GM19035 (cell line): ENCODE results near the gene CARMIL1.
"Not testable (repeated sequence)": the region's sequence is repeated elsewhere in the genome, so short reads cannot be mapped to it uniquely, and the experiment has no call there.

Experiments used
- ATAC-seq: cut with Tn5 transposase; IDR thresholded peaks from one replicate; pipeline ENCODE4 v1.9.1; 2021; ENCODE audit not compliant: unreplicated experiment

Gene CARMIL1

DNA sequence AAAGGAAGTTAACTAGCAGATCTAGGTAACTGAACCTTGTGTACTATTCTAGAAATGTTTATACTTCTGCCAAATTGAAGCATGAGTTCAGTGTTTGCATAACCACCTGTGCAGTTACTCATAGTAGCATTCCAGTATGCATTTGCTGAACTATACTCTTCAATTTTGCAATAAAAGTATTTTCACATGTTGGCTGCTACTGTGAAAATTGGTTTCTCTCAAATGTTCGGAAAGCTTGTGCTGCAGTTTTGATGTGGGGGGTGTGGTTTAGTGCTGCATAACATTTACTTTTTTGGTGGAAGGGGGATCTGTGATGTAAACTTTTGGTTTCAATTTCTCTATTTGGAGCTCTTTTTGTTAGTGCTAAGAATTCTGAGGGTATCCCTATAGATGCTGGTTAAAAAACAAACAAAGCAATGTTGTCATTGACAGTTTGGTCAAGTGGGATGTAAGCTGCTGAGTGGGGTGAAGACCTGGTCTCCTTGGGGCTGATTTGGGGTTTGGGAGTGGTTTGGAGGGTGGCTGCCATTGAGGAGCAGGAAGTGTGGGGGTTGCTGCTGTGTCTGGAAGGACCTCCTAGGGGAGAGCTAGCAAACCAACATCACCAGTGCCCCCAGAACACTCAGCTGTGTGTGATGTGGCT, 87.8 kb downstream of the CARMIL1 start:
- ATAC-seq: no peak

- no peak for ATAC-seq
Measured at GRCh38 chr6:25369036-25369432, 89.9 kb downstream of the CARMIL1 start.

DNA sequence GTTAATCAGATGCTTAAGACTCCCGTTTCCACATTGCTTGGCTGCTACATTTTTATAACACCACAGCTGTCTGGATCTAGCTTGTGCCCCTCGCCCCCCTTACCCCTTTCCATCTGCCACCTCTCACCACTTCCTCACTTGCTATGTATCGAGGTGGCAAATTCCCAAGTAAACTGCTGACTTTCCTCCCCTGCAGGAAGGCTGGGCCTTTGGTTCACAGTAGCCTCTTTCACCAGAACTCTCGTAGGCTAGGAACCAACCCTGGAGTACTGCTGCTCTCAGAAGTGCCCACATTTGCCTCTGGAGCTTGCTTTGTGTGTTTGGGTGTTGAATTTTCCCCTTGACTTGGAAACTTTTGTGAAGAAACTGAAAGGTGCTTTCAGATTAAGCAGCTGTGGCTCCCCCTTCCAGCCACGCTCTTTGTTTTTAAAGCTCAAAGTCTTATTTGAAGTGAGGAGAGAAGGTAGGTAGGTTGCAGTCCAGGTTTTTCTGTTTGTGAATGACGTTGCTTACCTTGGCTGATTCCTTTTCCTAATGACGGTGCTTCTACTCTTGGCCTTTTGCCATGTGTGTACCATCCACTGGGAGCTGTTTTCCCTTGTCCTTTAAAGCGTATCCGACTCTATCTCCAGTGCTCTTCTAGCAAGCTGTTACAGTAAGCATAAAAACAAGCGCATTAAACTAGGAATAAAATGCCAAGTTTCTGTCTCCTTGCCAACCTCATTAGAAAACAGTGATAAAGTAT, 90.4 kb downstream of the CARMIL1 start:
- ATAC-seq: no peak

DNA sequence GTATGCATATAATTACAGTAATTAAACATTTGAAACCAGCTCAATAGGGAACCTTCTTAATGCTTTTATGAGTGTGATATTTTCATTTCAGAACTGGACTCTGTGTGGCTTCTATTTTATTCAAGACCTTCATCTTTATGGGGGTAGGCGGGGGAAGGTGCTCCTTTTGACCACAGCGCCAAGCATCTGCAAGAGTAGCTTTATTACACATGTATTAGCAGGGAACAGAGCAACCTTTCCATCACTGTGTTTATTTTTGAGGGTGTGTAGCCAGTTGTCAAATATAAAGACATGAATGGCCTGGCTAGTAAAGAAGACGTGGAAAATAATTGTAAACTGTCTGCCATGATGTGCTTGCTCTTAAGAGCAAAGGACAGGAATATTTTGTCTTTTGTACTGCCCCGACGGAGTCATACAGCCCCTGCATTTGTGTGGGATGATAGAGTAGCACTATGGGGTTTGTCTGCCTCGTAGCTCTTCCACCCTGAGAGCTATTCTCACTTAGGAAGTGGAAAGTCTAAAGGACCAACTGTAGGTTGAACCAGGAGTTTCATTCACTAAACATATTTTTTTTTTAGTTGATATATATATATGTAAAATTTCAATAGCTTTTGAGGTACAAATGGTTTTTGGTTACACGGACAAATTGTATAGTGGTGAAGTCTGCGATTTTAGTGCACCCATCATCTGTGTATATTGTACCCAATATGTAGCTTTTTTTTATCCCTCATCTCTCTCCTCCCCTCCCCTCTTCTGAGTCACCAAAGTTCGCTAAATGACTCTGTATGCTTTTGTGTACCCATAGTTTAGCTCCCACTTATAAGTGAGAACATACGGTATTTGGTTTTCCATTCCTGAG, 91.2 kb downstream of the CARMIL1 start:
- ATAC-seq: no peak

DNA sequence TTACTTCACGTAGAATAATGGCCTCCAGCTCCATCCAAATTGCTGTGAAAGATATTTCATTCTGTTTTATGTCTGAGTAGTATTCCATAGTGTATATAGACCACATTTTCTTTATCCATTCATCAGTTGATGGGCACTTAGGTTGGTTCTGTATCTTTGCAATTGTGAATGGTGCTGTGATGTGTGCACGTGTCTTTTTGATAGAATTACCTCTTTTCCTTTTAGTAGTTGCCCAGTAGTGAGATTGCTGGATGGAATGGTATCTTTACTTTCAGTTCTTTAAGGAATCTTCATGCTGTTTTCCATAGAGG, 91.8 kb downstream of the CARMIL1 start:
- no peak for ATAC-seq

DNA sequence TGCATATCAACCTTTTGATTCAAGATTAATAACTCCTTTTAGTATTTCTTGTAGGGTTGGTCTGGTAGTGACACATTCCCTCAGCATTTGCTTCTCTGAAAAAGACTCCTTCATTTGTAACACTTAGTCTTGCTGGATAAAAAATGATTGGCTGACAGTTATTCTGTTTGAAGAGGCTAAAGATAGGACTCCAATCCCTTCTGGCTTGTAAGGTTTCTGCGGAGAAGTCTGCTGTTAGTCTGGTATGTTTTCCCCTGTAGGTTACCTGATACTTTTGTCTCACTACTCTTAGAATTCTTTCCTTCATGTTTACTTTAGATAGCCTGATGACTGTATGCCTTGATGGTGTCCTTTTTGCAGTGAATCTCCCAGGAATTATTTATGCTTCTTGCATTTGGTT, 96.0 kb downstream of the CARMIL1 start:
- ATAC-seq: no peak

- no peak for ATAC-seq
Measured at GRCh38 chr6:25377664-25378063, 98.5 kb downstream of the CARMIL1 start.

GRCh38 chr6:25381077-25381476, 101.9 kb downstream of the CARMIL1 start:
- no peak for ATAC-seq

- ATAC-seq: not testable (repeated sequence)
Measured at GRCh38 chr6:25382476-25382875, 103.3 kb downstream of the CARMIL1 start.

DNA sequence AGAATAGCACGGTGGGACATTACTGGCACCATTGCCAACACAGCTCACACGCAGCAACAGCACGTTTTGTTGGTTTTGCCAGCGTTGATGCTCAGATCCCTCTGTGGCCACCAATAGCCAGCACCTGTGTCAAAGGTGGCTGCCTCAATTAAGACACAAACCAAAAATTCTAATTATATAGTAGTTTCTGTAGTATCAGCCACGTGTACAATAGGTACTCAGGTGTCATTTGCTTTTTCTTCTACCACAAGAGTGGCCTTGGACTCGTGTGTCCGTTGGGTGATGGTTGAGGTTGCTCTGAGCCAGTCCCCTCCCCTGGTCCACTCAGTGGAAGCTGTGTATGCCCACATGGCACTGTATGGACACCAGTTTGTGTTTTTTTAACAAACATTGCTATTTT, 105.1 kb downstream of the CARMIL1 start:
- ATAC-seq: no peak

DNA sequence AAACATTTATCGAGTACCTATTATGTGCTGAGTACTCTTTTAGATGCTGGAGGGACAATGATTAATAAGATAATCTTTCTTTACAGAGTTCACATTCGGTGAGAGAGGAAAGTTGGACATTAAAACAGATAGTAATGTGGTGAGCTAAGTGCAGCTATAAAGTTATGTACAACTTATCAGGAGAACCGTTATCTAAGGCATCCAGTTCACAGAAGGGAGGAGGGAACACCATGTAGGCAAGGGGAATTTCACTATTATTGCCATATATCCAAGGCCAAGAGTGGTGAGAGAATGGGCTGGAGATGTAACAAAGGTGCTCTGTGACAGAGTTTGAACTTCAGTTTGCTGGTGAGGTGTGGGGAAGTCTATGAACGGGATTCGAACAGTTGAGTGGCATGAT, 105.8 kb downstream of the CARMIL1 start:
- ATAC-seq: no peak

GRCh38 chr6:25387483-25387882, 108.3 kb downstream of the CARMIL1 start:
- peak; percentile 60 for ATAC-seq

DNA sequence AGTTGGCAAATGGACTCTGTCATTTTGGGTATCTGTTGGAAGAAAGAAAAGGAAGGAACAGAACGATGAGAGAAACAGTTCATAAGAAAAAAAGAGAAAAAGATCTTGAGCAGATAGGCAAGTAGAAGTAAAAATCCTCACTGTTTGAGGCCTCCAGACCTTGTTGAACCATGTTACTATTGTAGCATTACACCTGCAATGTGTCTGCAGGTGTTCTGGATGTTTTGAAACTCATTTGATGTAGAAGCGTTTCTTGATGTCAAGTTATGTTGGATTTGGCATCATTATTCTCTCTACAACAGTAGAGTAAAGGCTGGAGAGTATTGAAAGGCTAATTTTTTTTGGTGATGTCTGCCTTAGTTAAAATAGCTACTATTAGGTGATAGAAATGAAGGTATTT, 108.7 kb downstream of the CARMIL1 start:
- no peak for ATAC-seq

GRCh38 chr6:25388776-25389175, 109.6 kb downstream of the CARMIL1 start:
- ATAC-seq: no peak

DNA sequence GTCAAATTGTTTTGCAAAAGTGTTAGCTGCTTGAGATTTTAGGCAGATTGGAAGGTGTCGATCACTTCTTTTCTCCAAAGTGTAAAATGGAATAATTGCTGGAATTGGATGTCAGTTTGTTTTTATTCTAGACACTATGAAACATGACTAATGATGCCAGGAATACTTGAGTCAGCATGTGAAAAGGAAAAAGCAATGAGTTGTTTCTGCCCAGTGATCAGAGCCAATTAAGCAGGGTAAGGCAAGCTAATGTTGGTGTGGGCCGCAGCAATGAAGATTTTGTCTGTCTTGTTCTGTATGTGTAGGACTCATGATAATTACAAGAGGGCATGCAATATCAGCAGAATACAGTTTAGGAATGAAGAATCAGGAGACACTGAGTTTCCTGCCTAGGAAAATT, 110.3 kb downstream of the CARMIL1 start:
- no peak for ATAC-seq

GRCh38 chr6:25392372-25392771, 113.2 kb downstream of the CARMIL1 start:
- ATAC-seq: no peak

- no peak for ATAC-seq
Measured at GRCh38 chr6:25395731-25396130, 116.6 kb downstream of the CARMIL1 start.

DNA sequence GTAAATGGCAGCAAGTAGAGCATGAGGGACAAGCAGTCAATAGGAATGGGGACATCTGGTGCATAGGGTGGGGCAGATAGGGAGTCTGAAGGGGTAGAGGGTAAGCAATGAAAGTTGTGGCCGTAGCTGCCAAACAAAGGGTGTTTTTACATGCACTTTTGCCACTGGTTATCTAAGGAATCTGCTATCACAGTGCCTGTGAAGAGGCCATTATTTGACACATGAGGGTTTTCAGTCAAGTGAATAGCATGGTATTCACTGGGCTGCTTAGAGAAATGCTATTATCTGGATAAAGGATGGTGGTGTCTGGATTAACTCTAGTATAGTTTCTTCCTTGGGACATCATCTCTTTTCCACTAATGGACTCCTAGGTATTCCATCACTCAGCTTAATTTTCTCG, 118.2 kb downstream of the CARMIL1 start:
- no peak for ATAC-seq

GRCh38 chr6:25399885-25400284, 120.7 kb downstream of the CARMIL1 start:
- ATAC-seq: no peak

DNA sequence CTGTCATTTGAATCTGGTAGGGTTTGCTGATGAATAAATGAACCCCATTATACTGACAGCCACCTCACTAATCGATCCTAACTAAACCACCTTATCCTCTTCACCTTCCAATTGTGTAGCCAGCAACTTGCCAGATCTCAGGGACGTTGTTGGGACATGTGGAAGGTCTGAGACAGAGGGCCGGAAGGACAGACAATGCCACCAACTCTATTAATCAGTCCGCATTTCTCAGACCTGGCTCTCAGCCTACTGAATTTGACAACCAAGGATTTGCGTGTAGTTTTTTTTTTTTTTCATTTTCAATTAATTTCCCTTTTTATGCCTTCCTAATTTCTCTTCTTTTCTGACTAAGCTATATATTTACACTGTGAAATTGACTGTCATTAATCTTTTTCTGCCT, 122.5 kb downstream of the CARMIL1 start:
- no peak for ATAC-seq

DNA sequence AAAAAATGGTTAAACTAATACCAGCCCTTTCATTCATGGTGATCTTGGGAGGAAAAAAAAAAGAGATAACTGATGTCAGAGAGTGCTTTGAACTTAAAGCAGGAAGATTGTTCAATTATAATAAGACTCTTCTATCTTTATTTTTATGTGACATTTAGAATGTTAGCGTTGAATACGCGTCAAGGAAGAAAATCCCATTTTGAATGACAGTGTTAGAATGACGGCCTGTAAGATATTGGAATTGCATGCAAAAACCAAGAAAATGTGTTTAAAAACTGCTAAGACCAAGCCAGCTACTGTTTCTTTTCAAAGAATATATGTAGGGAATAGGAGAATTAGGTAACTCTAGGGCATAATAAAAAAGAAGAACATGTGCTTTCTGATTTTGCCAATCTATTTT, 123.0 kb downstream of the CARMIL1 start:
- ATAC-seq: no peak

GRCh38 chr6:25403150-25403549, 124.0 kb downstream of the CARMIL1 start:
- ATAC-seq: no peak
